PC-3 (cell line): ENCODE data around the gene RPL10A.

Experiments used
- CTCF ChIP-seq: fragments of 300-600 bp; sonication (generic); conservative IDR thresholded peaks from 2 replicates; pipeline ENCODE4 v1.5.1; 2017; ENCODE audit warnings: antibody characterized with exemption, low read depth, mild to moderate bottlenecking, low read length
- EZH2 ChIP-seq: fragments of 300-600 bp; sonication (generic); IDR thresholded peaks from one replicate; pipeline ENCODE4 v1.6.1; 2017; ENCODE audit warnings: antibody characterized with exemption, mild to moderate bottlenecking, low read length; ENCODE audit not compliant: unreplicated experiment
- EZH2phosphoT487 ChIP-seq: fragments of 300-600 bp; sonication (generic); IDR thresholded peaks from 2 replicates; pipeline ENCODE4 v1.6.1; 2018; ENCODE audit warnings: mild to moderate bottlenecking, antibody characterized with exemption, low read length, borderline replicate concordance

- TF ChIP-seq CTCF (no peak), EZH2 (no peak), EZH2phosphoT487 (no peak)
Observed at GRCh38 chr6:35475573-35475972, 7.4 kb downstream of the RPL10A start.
